Testis (tissue), 3 donors: ENCODE data around the gene CHRM4. TPM values are rescaled to one million over a fixed set of nuclear protein-coding genes. Genes with fewer than 3 reads are reported as not detected.

Experiments
- DNase-seq: peaks from one replicate; pipeline ENCODE4 v3.0.0-alpha.2; 2019
- H3K27ac ChIP-seq, 2 donors: fragments of 200-600 bp; sonication (generic); one replicate each; pipeline ENCODE4 v1.5.1; 2019
- H3K27me3 ChIP-seq: fragments of 200-600 bp; sonication (generic); one replicate; pipeline ENCODE4 v1.5.1; 2019
- H3K36me3 ChIP-seq: fragments of 200-600 bp; sonication (generic); one replicate; pipeline ENCODE4 v1.5.1; 2017; ENCODE audit warnings: low read depth; ENCODE audit errors: missing control alignments
- H3K4me1 ChIP-seq: fragments of 200-600 bp; sonication (generic); one replicate; pipeline ENCODE4 v1.5.1; 2019
- H3K4me3 ChIP-seq, 2 donors: fragments of 200-600 bp; sonication (generic); one replicate each; pipeline ENCODE4 v1.5.1; 2017 to 2019
- H3K9me3 ChIP-seq: fragments of 200-600 bp; sonication (generic); one replicate; pipeline ENCODE4 v1.5.1; 2017
- CTCF ChIP-seq, 3 experiments: fragments of 450-650 bp in 2 of 3; fragments of 200-600 bp in 1 of 3; sonication (generic) in 1 of 3; IDR thresholded peaks; one replicate each; pipeline ENCODE4 v1.5.1; 2016 to 2019; ENCODE audit warnings: antibody characterized with exemption in 3 of 3, mild to moderate bottlenecking in 2 of 3, moderate library complexity in 1 of 3
- POLR2A ChIP-seq: fragments of 450-650 bp; IDR thresholded peaks from one replicate; pipeline ENCODE4 v1.6.1; 2017; ENCODE audit warnings: antibody characterized with exemption, mild to moderate bottlenecking, moderate library complexity
- WGBS, 2 donors: methylation state at CpG; one replicate each; pipeline ENCODE4 v1.1.5; 2018; 5-methylcytosine and 5-hydroxymethylcytosine counted together
- intact Hi-C: fragments of 100-400 bp; cut with DNase I; formaldehyde crosslinking; loops from one replicate; pipeline ENCODE4 v1.15.1; 2023; ENCODE audit warnings: low total_unique reads
- polyA plus RNA-seq: library from polyadenylated mRNA; stranded (reverse); fragments of 350-450 nt; fragmentation: Illumina TruSeq; extraction: RNeasy Lipid Tissue Mini Kit (QIAGEN cat#74804); gene quantifications from one replicate; pipeline ENCODE4 v1.2.3, GENCODE V29; 2014; ENCODE audit warnings: low read depth, low replicate concordance; ENCODE audit not compliant: insufficient read depth
- total RNA-seq, 2 donors: library from RNA; depleted of rRNA; stranded (reverse); fragments of >200 nt; gene quantifications; one replicate each; pipeline ENCODE4 v1.2.3, GENCODE V29; 2016

Gene CHRM4
- total and polyA plus RNA-seq, 3 donors from 2014 or later: 7.2 to 19.5 (median 13.5) TPM

DNA sequence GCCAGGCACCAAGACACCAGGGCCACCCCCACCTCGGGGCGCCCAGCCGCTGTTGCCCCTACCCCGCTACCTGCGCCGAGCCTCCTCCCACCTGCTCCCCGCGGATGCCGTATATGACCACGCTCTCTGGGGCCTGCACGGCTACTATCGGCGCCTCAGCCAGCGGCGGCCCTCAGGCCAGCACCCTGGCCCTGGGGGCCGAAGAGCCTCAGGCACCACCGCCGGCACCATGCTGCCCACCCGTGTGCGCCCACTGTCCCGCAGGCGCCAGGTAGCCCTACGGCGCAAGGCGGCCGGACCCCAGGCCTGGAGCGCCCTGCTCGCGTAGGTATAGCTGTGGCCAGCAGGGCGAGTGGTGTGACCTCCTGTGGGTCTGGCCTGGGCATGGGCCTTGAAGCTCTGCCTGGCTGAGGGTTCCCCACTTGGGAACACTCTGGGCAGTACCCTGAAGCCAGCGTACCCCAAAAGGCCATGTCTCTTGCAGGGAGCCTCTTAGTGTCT, 24.9 kb downstream of the CHRM4 start:
- WGBS, 2 donors: 82 to 93% methylated on average over 10 to 14 of the region's 31 CpGs
- H3K27me3 ChIP-seq: no peaks in the 10 kb centered on the region
- peak overlapping the region in 1 of 2 donors; percentile 13 for H3K4me3 ChIP-seq
- TF ChIP-seq POLR2A: no peak
- no peak for TF ChIP-seq CTCF (IDR thresholded peaks at IDR 0.05)
- DNase-seq: no peak
- H3K9me3 ChIP-seq: no peaks in the 10 kb centered on the region
- H3K36me3 ChIP-seq: no peaks in the 10 kb centered on the region
- intact Hi-C loops: no loop called here
- H3K4me1 ChIP-seq: peaks cover 16% of the 10 kb centered on the region
- H3K27ac ChIP-seq: no peak overlapping the region

- TF ChIP-seq POLR2A (no peak), CTCF (IDR thresholded peaks at IDR 0.05) (no peak)
- H3K27ac ChIP-seq: no peak overlapping the region
- H3K4me3 ChIP-seq: no peak overlapping the region
- peaks cover 20% of the 10 kb centered on the region for H3K4me1 ChIP-seq
- no peaks in the 10 kb centered on the region for H3K27me3 ChIP-seq
- no peak for DNase-seq
- intact Hi-C loops: no loop called here
- 84 to 92% methylated on average over 8 to 20 of the region's 22 CpGs for WGBS, 2 donors
- H3K9me3 ChIP-seq: no peaks in the 10 kb centered on the region
- H3K36me3 ChIP-seq: no peaks in the 10 kb centered on the region
Observed at GRCh38 chr11:46366260-46366659, 25.3 kb downstream of the CHRM4 start.

- Histone ChIP-seq H3K36me3 (no peaks in the 10 kb centered on the region), H3K9me3 (no peaks in the 10 kb centered on the region), H3K4me1 (peaks cover 25% of the 10 kb centered on the region), H3K27ac (no peak overlapping the region), H3K4me3 (no peak overlapping the region), H3K27me3 (no peaks in the 10 kb centered on the region)
- 64 to 88% methylated on average over 3 of the region's 3 CpGs for WGBS, 2 donors
- TF ChIP-seq POLR2A (no peak), CTCF (IDR thresholded peaks at IDR 0.05) (no peak)
- DNase-seq: no peak
- intact Hi-C loops: no loop called here
Observed at GRCh38 chr11:46364791-46365190, 26.8 kb downstream of the CHRM4 start.

- peaks cover 25% of the 10 kb centered on the region for H3K4me1 ChIP-seq
- intact Hi-C loops: no loop called here
- no peak overlapping the region for H3K27ac ChIP-seq
- H3K27me3 ChIP-seq: no peaks in the 10 kb centered on the region
- no peak overlapping the region for H3K4me3 ChIP-seq
- 91 to 92% methylated on average over 7 to 9 of the region's 9 CpGs for WGBS, 2 donors
- TF ChIP-seq POLR2A: no peak
- no peaks in the 10 kb centered on the region for H3K36me3 ChIP-seq
- no peaks in the 10 kb centered on the region for H3K9me3 ChIP-seq
- no peak for DNase-seq
Observed at GRCh38 chr11:46364056-46364455, 27.5 kb downstream of the CHRM4 start.

DNA sequence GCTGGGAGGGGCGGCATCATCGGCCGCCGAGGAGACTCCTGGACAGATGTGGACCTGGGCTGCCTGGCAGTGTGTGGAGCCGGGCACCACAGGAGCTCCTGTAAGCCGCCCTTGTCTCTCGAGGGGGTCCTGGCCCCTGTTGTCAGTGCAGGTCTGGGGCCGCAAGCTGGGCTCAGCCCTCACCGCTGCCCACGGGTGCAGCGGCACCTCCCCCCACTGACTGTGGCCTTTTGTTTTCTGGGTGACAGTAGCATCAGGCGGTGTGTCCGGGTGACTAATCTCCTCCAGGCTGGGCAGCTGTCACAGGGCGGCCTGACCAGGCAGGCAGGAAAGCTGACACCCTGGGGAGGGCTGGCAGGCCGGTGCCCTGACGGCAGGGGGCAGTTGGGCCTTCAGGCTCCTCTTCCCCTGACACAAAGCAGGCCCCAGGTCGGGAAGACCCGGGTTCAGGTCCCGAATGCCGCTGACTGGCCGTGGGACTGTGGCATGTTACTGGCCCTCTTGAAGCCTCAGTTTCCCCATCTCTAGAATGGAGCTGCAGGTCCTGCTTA, 28.0 kb downstream of the CHRM4 start:
- Histone ChIP-seq H3K27ac (no peak overlapping the region), H3K27me3 (no peaks in the 10 kb centered on the region), H3K4me1 (peaks cover 25% of the 10 kb centered on the region), H3K9me3 (no peaks in the 10 kb centered on the region), H3K36me3 (no peaks in the 10 kb centered on the region), H3K4me3 (no peak overlapping the region)
- WGBS, 2 donors: 71% methylated on average over 21 of the region's 21 CpGs; no CpG with 5 or more reads in 1 of the 2 donors
- TF ChIP-seq POLR2A: no peak
- TF ChIP-seq CTCF (IDR thresholded peaks at IDR 0.05): no peak
- intact Hi-C loops: no loop called here
- no peak for DNase-seq
